Erythroblast (primary cell): ENCODE measurements around the gene BLVRB.

ENCODE experiments used
- GATA1 ChIP-seq: IDR thresholded peaks from 2 replicates; pipeline ENCODE4 v1.6.1; 2011; ENCODE audit warnings: low read depth, mild to moderate bottlenecking, control low read depth, low read length, moderate library complexity
- POLR2A ChIP-seq: IDR thresholded peaks from 2 replicates; pipeline ENCODE4 v1.6.1; 2011; ENCODE audit warnings: mild to moderate bottlenecking, low read length

DNA sequence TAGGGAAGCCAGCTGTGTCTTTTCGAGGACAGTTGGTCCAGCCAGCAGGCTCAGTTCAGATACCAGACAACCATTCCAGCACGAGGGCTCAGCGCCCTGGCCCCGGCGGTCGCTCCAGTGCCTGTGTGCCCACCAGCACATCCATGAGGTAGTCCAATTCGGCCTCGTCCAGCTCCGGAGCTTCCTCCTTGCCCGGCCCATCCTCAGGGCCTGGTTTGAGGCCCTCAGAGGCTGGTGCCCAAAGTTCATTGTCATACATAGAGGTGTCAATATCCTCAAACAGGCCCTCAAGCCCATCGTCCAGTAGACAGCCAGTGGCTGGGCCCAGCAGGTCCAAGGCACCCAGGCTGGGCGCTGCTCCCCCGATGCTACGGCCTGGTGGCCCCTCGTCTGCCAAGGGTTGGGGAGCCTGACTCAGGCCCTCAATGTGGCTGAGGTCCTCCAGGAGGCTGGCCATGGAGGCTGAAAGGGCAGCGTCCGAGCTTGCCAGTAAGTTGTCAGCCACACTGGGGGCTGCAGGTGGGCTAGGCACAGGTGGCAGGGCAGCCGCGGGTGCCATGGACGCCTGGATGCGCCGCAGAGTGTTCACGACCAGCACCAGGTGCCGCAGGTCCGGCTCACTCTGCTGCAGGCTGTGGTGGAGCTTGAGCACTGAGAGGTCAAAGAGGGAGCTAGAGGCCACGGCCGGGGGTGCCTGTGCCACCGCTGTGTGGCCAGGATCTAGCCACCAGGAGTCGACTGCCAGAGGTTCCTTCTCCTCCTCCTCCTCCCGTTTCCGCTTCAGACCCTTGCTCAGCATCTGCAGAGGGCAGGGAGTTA lies 42.6 kb downstream of the BLVRB start:
- TF ChIP-seq POLR2A: no peak
- TF ChIP-seq GATA1: no peak
